GM21390 (cell line): ENCODE data around the gene KCNG2.

Source experiments
- ATAC-seq: cut with Tn5 transposase; IDR thresholded peaks from one replicate; pipeline ENCODE4 v1.9.1; 2021; ENCODE audit not compliant: unreplicated experiment

KCNG2 gene

DNA sequence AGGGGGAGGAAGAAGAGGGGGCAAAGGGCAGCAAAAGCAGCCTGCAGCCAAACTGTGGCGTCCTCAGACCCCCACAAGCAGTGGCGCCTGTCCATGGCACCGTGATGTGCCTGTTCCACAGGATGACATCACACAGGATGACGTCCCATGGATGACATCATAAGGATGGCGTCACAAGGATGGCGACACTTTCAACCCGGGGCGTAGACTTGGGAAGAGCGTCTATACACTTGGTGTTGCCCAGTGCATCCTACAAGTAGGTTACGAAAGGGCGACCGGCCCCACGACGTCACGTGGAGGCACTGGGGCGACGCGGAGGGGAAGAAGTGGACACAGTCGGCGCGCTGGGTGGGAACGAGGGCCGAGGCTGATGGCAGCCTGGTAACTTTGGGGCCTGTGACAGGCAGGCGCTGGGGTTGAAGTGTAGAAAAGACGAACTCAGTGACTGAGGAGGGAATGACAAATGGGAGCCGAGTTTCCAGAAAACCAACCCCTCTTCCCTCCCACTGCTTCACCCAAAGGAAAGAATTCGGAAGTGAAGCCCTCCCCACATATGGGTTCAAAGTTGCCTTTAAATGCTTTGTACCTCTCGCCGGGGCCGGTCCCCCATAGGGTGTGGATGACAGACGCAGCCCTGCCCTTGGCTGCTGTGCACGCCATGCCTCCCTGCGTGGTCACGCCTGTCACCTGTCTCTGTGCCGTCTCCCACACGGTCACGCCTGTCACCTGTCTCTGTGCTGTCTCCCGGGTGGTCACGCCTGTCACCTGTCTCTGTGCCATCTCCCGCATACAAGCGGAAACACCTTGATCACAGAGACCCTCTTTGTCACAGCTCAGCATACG is 13.4 kb upstream of the KCNG2 start:
- no peak for ATAC-seq

- ATAC-seq, result no peak
Measured at GRCh38 chr18:79784965-79785770, 12.6 kb upstream of the KCNG2 start.

DNA sequence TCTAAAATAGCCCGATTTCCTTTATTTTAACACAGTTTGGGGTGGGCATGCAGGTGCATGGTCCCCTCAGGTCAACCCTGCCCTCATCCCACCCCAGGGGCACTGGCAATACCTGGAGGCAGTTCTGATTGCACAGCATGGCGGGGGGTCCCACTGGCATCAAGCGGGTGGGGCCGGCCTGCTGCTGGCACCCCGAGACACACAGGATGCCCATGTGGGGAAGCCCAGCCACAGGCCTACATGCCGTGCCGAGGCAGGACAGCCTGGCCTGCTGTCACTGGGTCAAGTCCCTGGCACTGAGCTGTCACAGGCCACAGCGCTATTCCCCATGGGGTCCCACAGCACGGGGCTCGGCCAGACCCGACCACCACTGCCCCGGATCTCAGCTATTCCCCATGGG is 11.9 kb upstream of the KCNG2 start:
- ATAC-seq, result no peak

GRCh38 chr18:79786304-79786703 is 11.4 kb upstream of the KCNG2 start:
- ATAC-seq, result no peak

DNA sequence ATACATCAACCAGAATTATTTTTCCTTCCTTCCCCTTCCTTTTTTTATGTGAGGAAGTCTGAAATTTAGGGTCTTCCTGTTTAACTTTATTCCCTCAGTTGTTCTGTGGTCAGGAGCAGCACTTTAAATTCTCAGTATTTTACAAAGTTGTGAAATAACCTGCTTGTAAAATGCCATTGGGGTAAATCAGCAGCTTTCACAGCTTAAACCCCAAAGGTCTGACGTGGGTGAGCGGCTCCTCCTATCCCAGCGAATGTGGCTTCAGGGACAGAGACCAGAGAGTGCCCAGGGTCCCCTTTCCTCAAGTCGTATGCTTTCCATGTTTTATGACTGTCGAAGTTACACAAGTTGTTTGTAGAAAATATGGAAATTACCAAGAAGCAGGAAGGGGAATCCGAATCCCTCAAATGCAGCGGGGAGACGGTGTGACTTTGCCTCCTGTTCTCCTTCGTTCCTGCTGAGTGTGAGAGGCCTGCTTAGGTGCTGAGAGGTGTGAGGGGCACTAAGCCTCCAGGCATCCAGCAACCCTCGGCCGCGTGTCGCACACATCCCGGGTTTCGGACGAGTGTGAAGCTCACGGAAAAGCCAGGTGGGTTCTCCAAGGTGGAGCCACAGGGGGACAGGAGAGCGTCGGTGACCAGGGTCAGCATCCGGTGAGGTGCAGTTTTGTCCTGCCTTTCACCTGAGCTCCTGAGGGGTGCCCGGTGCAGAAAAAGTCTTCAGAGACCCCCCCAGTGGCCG is 10.8 kb upstream of the KCNG2 start:
- ATAC-seq, result no peak

GRCh38 chr18:79787527-79787864 is 10.2 kb upstream of the KCNG2 start:
- ATAC-seq, result no peak

- ATAC-seq, result no peak
Measured at GRCh38 chr18:79787865-79788733, 9.6 kb upstream of the KCNG2 start.

DNA sequence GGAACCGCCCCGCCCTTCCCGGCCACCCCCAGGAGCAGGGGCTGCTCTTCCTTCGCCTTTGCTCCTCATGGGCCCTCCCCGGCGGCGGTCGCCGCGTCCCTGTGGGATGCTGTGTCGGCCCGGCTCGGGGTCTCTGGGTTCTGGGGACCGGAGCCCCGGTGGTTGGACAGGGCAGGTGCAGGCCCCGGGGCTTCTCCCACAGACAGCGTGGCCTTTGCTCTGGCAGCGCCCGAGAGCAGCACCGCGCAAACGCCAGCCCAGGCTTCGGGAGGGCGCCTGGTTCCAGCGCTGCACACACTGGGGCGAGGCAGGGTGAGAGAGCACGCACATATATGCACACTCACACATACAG is 9.0 kb upstream of the KCNG2 start:
- no peak for ATAC-seq

- ATAC-seq, result no peak
Measured at GRCh38 chr18:79789091-79789891, 8.4 kb upstream of the KCNG2 start.

DNA sequence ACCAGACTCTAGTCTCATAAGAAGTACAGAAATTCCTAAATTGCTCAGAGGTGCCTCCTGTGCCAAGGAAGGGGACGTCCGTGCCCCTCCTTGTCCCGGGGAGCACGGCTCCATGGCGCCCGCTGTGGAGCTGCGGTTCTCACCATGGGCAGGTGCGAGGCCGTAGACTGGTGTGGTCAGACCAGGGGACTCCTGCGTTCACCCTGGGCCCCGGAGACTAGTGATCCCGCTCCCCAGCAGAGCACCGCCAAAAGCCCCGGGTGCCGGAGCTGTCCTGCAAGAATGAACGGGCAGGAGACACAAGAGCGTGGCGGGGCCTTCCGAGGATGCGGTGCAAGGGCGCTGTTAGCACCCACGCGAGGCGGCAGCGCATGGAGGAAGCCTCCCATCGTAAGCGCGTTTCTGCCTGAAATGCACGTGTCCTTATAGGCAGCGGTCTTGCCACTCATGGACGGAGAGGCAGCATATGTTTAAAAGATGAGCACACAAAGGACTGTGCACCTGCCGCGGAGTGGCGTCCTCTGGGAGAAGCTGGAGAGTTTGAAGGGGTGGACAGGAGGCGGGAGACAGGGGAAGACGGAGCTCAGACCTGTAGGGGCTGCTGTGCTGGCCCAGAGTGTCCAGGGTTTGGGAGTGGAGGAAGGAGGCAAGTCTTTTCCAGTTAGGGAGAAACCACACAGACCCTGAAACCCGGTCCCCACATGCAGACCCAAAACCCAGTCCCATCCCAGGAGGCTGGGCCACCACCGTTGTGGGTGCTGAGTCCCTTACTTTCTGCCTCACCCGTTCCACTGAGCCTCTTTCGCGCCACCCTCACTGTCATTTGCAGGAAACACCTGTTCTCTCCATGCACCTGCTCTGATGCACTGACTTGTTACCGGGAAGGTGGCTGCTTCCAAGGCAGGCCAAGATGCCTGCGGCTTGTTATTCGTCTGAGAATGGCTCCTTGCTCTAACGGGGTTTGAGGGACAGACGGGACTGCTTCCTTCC is 7.5 kb upstream of the KCNG2 start:
- no peak for ATAC-seq

- no peak for ATAC-seq
Measured at GRCh38 chr18:79790996-79791972, 6.5 kb upstream of the KCNG2 start.

- no peak for ATAC-seq
Measured at GRCh38 chr18:79792096-79792987, 5.4 kb upstream of the KCNG2 start.

- ATAC-seq, result no peak
Measured at GRCh38 chr18:79792988-79793355, 4.8 kb upstream of the KCNG2 start.

- no peak for ATAC-seq
Measured at GRCh38 chr18:79794846-79795245, 2.9 kb upstream of the KCNG2 start.

DNA sequence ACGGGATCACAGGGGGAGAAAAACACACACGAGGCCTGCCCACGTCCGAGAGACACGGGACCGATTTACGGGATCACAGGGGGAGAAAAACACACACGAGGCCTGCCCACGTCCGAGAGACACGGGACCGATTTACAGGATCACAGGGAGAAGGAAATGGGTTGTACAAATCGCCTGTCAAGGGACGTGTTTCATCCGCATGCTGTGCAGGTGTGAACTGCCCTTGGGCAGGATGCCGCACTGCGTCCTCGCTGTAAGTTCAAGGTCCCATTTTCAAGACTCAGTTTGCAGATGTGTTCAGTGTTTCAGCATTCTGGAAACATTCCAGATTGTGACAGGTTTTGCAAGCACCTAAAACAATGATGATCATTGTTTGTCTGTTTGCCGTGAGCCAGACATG is 2.3 kb upstream of the KCNG2 start:
- no peak for ATAC-seq

DNA sequence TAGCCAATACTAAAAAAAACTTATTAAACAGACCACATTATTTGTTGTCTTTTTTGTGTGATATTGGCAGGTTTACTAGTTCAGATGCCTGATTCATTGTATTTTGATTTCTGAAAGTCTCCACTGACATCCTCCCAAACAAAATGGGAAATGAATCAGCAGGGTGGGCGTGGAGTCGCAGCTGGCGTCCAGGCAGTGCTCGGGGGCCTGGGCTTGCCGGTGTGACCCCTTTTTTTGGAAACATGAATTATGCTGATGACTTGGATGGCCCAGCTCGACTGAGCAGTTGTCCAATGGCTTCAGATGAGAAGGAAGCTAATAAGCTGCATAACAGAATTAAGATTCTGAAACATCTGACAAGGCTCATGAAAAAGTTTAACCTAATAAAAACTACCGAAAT is 1.7 kb upstream of the KCNG2 start:
- no peak for ATAC-seq
